HG02759 (cell line): Measurements from ENCODE around the gene RPL7L1.
"Not testable (repeated sequence)": the region's sequence is repeated elsewhere in the genome, so short reads cannot be mapped to it uniquely, and the experiment has no call there.

Experiments
- ATAC-seq: cut with Tn5 transposase; IDR thresholded peaks from one replicate; pipeline ENCODE4 v1.9.1; 2021; ENCODE audit warnings: mild to moderate bottlenecking, moderate library complexity; ENCODE audit not compliant: unreplicated experiment

Gene RPL7L1

DNA sequence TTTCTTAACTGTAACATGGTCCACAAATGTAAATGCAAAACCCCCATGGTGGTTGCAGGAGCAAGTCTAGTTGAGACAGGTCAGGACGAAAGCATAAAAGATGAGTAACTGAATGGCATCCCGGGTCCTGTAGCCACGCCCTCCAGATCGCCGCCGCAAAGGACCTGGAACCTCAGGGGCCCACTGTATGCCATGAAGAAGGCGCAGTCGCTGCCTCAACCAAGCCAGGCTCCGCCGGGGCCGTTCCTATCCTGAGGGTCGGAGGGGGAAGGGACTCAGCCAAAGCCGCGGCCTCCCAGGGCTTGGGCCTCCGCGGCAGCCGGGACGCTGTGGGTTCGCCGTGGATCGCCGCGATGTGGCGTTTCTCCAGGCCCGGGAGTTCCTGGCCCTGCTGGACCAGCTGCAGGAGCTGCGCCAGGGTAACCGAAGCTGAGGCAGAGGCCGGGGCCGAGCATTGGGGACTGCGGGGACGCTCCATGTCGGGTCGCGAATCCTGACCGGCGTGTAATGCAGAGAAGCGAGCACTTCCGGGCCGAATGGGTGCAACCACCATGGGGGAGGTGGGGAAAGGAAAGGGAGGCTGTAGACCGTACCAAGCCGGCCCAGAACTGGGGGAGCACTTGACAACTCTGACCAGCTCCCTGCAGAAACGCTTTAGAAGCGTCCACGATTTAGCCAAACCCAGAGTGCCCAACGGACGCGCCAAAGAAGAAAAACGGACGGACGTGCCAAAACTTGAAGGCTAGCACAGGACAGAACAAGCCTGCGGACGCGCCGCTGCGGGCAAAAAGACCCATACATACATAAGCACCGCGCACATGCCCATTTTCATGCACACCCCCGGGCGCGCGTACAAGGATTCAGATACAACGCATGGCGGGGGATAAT is 11.1 kb downstream of the RPL7L1 start:
- ATAC-seq = peak; percentile 87

DNA sequence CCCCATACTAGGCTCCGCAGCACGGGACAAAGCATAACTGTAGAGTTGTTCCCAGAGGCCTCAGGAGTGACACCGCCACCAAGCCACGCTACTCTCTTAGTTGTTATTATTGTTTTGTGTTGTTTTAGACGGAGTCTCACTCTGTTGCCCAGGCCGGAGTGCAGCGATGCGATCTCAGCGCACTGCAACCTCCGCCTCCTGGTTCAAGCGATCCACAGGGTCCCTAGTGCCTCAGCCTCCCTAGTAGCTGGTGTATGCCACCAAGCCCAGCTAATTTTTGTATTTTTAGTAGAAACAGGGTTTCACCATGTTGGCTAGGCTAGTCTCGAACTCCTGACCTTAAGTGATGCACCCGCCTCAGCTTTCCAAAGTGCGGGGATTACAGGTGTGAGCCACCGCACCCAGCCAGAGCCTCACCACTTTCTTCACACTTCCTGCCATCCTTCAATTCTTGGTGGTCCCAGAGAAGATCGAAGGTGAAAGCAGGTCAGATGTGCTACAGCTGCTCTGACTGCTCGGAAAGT is 11.8 kb downstream of the RPL7L1 start:
- ATAC-seq = no peak

DNA sequence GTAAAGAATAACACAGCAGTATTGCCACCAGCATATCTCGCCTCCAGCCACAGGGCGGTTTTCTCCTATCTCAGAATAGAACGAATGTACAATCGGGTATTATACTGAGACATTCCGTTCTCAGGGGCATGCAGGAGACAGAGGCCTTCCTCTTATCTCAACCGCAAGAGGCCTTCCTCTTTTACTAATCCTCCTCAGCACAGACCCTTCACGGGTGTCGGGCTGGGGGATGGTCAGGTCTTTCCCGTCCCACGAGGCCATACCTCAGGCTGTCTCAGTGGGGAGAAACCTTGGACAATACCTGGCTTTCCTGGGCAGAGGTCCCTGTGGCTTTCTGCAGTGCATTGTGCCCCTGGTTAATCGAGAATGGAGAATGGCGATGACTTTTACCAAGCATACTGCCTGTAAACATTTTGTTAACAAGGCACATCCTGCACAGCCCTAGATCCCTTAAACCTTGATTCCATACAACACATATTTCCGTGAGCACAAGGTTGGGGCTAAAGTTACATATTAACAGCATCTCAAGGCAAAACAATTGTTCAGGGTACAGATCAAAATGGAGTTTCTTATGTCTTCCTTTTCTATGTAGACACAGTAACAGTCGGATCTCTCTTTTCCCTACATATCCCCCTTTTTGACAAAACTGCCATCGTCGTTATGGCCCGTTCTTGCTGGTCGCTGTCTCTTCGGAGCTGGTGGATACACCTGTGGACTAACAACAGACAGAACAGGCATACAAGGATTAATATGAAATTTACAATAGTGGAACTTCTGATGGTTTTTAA is 14.8 kb downstream of the RPL7L1 start:
- ATAC-seq = not testable (repeated sequence)

DNA sequence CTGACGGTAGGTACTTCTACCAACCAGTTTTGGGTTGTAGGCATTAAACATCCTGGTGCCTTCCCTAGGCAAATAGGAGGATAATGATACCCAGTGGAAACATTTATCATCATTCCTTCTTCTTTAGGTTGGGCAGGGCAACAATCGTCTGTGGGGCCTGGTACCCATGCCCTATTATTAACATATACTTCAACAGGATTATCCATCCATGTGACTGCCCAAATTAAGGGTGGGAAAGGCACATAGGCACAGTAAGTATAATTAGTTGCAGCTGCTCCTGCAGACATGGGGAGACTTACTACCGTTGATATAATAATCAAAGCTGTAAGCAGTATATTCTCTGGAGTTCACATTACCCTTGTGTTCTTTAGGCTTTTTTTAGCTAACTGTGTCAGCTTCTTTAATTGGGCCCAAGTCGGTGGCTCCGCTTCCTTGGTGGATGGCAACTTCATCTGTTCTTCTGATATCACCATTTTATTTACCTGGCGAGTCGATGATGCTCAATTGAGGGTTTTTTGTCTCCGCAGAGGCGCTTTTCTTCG is 16.8 kb downstream of the RPL7L1 start:
- ATAC-seq = no peak

DNA sequence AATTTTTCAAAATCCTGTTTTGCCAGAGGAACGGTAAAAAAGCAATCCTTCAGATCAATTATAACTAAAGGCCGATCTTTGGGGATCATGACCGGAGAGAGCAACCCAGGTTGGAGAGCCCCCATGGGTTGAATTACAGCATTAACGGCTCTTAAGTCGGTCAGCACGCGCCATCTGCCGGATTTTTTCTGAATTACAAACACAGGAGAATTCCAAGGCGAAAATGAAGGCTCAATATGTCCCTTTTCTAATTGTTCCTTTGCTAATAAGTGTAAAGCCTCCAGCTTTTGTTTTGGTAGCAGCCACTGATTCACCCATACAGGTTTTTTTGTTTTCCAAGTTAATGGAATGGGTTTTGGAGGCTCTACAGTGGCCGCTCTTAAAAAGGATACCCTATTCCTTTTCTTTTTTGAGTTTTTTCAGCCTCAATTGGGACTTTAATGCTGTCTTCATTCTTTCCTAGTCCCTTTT is 19.5 kb downstream of the RPL7L1 start:
- no peak for ATAC-seq

DNA sequence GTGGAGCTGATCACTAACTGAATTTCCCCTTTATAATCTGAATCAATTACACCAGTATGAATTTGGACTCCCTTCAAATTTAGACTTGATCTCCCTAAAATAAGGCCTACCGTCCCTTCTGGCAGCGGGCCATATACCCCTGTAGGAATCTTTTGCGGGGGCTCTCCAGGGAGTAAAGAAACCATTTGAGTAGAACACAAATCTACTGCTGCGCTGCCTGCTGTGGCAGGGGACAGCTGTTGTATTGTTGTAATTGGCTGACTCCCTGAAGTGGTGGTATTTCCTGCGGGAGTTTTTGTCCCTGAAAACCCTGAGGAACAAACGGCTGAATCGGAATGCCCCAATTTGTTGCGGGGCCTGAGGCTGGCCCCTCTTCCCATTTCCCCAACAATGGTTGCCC is 20.5 kb downstream of the RPL7L1 start:
- ATAC-seq = no peak

DNA sequence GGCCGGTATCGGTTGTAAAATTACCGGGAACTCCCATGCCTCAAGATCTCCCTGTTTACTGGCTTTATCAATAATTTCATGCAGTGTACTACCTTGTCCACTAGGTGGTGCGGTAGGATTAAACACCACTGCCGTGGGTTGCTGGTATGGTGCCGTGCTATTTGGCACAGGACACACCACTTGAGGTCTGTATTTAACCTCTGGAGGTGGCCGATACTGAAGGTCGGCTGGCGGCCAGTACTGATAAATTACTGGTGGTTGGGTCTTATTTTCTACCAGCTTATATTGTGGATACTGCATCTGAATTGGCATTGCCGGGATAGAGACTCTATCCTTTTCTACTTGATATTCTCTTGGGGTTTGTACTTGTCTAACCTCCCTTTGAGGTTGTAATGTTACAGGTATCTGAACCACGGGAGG is 22.1 kb downstream of the RPL7L1 start:
- ATAC-seq = peak; percentile 52

DNA sequence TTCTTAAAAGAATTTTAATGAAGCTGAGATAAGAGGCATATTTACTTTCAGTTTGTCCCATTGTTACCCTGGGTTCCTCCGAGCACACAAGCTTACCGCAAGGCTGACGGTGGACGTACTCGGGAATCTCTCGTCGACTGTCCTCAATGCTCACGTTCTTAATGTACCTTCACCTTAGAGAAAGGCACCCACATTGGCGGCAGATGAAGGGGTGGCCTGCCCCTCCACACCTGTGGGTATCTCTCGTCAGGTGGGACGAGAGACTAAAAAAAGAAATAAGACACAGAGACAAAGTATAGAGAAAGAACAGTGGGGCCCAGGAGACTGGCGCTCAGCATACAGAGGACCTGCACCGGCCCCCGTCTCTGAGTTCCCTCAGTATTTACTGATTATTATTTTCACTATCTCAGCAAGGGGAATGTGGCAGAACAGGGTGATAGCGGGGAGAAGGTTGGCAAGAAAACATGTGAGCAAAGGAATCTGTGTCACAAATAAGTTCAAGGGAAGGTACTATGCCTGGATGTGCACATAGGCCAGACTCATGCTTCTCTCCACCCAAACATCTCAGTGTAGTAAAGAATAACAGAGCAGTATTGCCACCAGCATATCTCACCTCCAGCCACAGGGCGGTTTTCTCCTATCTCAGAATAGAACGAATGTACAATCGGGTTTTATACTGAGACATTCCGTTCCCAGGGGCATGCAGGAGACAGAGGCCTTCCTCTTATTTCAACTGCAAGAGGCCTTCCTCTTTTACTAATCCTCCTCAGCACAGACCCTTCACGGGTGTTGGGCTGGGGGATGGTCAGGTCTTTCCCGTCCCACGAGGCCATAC is 23.2 kb downstream of the RPL7L1 start:
- not testable (repeated sequence) for ATAC-seq

DNA sequence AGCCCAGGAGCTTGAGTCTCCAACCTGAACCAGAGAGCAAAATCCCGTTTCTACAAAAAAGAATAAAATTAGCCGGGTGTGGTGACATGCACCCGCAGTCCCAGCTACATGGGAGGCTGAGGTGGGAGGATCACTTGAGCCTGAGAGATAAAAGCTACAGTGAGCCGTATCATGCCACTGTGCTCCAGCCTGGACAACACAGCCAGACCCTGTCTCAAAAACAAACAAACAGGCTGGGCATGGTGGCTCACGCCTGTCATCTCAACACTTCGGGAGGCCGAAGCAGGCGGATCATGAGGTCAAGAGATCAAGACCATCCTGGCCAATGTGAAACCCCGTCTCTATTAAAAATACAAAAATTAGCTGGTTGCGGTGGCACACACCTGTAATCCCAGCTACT is 25.1 kb downstream of the RPL7L1 start:
- no peak for ATAC-seq

DNA sequence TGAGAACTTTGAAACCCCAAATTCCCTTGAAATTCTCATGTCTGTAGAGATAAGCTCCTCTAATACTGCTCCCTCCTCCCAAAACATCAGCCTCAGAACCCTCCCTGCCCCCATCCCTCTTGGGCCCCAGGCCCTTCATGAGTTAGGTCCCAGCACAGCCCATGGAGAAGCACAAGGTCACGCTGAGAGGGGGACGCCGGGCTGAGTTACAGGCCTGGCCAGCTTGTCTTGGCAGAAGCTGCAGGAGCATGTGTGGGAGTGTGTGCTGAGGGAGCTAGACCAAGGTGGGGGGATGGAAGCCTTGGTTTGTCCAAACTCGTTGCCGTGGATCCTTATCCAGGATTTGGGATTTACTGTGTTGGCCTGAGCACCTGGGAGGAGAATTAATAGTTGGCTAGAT is 27.9 kb downstream of the RPL7L1 start:
- no peak for ATAC-seq

DNA sequence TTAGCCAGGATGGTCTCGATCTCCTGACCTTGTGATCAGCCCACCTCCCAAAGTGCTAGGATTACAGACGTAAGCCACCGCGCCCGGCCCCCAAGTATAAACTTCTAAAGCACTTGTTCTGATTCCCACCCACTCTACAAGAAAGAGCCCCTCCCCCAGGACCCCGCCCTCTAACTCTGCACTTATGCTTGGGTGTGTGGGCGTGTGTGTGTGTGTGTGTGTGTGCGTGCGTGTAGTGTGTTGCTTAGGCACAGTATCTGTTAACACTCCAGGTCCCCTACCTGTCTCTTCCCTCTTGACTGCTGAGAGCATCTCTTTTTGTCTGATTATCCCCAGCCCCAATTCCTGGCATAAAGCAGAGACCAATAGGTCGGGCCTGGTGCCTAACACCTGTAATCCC is 30.4 kb downstream of the RPL7L1 start:
- ATAC-seq = no peak

DNA sequence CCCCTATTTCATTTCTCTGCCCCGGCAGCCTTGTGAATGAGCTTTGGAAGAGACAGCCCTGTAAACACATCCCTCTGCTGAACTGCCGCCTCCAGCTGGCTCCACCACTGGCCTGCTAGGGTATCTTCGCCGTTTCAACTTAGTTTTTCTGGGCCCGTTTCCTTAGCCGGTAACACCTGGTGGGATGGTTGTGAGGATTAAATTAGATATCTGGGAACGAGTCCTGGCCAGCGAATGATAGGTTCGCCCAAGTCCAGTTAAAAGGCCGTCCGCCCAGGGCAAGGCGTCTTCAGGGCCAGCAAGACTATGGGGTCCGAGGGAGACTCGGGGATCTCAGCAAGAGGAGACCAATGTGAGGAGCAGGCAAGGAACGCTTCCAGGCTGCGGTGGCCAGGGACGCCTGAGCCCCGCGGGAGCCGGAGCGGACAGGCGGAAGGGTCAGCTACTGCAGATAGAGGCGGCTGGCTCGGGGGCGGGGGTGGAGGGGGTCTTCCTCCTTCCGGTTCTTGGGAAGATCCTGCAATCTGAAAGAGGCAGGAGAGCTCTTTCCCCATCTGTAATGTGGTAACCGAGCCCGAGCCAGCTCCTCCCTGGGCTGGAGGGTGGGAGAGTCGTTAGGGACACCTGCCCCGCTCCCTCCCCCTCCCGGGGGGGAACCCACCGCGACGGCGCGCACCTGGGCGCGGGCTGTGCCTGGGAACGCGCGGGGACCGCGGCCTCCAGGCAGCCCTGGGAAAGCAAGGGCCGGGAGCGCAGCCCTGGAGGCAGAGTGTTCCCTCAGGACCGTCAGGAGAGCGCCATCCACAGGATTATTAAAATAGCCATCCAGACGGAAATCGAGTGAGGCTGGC is 32.0 kb downstream of the RPL7L1 start:
- ATAC-seq = no peak

DNA sequence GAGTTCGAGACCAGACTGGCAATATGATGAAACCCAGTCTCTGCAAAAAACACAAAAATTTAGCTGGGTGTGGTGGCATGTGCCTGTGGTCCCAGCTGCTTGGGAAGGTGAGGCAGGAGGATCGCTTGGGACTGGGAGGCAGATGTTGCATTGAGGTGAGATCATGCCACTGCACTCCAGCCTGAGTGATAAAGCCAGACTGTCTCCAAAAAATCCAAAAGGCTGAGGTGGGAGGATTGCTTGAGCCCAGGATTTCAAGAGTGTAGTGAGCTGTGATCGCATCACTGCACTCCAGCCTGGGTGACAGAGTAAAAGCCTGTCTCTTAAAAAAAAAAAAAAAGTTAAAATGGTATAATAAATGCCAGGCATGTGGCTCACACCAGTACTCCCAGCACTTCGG is 35.1 kb downstream of the RPL7L1 start:
- no peak for ATAC-seq

DNA sequence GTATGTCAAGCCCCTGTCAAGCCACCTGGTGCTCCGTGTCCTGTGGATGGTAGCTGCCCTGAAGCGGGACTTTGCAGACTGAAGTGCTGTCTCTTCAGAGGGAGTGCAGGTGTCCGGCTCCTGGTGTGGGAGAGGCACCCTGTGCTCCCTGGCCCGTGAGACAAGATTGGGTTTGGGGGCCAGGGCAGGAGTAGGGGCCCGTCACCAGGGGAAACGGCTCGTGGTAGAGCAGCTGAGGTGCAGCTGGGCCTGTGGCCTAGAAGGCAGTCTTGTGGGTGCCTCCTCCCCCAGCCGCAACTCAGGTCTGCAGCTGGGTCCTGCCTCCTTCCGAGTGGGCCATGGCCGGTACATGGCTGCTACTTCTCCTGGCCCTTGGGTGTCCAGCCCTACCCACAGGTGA is 36.3 kb downstream of the RPL7L1 start, which contains the start of gene PTCRA:
PTCRA (plus strand) TSS at position 322 of the 400 bp plus-strand sequence; CDS start at position 339, 17 bp downstream.
- ATAC-seq = no peak

DNA sequence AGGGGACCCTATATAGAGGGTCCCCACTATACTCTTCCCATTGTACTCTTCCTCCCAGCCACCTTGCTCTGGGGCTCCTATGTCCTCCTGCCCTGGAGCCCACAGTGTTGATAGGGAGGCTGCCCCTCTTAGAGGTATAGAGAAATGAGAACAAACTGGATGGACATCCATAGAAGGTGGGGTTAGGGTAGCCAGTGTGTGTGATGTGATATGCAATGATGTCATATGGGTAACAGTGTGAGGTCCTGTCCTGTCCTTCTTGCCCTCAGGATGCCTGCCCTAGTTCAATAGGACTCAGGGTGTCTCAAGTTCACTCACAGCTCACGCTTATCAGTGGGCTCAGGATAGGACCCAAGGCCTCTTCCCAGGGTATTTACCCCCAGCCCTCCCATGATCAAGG is 36.9 kb downstream of the RPL7L1 start:
- no peak for ATAC-seq

DNA sequence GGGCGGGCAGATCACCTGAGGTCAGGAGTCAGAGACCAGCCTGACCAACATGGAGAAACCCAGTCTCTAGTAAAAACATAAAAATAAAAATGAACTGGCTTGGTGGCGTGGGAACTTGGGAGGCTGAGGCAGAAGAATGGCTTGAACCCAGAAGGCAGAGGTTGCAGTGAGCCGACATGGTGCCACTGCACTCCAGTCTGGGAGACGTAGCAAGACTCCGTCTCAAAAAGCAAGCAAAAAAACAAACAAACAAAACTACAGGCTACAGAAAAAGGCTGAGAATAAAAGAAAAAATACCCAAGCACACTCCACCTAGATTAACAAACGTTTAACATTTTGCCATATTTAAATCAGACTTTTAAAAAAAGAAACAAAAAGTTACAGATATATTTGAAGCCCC is 42.4 kb downstream of the RPL7L1 start:
- no peak for ATAC-seq

DNA sequence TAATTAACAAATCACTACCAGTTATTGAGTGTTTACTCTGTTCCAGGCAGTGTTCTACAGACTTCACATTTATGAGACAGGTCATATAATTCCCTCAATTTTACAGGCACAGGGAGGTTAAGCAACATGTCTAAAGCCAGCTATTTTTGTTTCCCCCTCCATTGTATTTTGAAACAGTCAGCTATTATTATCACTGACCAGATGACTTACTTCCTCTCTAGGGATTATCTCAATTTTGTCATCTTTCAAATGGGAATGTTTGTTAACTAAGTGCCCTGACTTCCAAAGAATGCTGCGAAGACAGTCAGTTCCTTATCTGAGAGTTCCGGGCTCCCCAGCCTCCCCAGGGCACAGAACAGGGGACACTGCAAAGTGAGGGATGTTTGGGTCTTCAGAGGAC is 44.2 kb downstream of the RPL7L1 start:
- no peak for ATAC-seq

DNA sequence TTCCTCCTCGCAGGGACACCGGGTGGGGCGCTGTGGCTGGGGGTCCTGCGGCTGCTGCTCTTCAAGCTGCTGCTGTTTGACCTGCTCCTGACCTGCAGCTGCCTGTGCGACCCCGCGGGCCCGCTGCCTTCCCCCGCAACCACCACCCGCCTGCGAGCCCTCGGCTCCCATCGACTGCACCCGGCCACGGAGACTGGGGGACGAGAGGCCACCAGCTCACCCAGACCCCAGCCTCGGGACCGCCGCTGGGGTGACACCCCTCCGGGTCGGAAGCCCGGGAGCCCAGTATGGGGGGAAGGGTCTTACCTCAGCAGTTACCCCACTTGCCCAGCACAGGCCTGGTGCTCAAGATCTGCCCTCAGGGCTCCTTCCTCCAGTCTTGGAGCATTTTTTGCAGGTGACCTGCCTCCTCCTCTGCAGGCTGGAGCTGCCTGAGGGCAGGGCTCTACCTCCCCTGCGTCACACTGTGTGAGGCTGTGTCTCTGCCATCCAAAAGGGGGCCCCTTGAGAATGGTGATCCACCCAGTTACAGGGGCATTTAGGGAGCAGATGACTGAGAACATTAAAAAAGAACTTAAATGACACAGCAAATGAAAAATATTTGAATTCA is 45.9 kb downstream of the RPL7L1 start:
- ATAC-seq = no peak
